ENCODE results near the gene ZNF718.

GRCh38 chr4:188091-188490 lies 63.8 kb downstream of the ZNF718 start:
- TF ChIP-seq NR2C2 (IDR thresholded peaks at IDR 0.05; ENCODE audit: borderline replicate concordance, control insufficient read depth, insufficient read length, low read depth) (no peak), CTCF (IDR thresholded peaks at IDR 0.05 in 2 of 3, conservative IDR thresholded peaks at IDR 0.05 in 1 of 3; ENCODE audit: control insufficient read depth in 2 of 3, extremely low read depth in 1 of 3, insufficient read depth in 1 of 3, low read depth in 3 of 3, low read length in 3 of 3) (no peak), TAF1 (IDR thresholded peaks at IDR 0.05; ENCODE audit: borderline replicate concordance, low read depth, low read length) (no peak), KDM1A (IDR thresholded peaks at IDR 0.05; ENCODE audit: borderline replicate concordance) (no peak), LARP7 (IDR thresholded peaks at IDR 0.05) (no peak), SP1 (IDR thresholded peaks at IDR 0.05; ENCODE audit: low read depth, low read length) (no peak), ATF3 (IDR thresholded peaks at IDR 0.05; ENCODE audit: borderline replicate concordance, extremely low read depth, low read depth, low read length) (no peak), SIX5 (IDR thresholded peaks at IDR 0.05; ENCODE audit: low read depth, low read length, severe bottlenecking) (no peak), ZNF687 (IDR thresholded peaks at IDR 0.05) (no peak), CHD2 (IDR thresholded peaks at IDR 0.05; ENCODE audit: borderline replicate concordance, low read depth, low read length) (no peak)

Data from GM12878 (cell line).